Measurements from ENCODE around the gene GNL3L.
"Not testable (repeated sequence)": the region's sequence is repeated elsewhere in the genome, so short reads cannot be mapped to it uniquely, and the experiment has no call there.

The GNL3L gene

DNA sequence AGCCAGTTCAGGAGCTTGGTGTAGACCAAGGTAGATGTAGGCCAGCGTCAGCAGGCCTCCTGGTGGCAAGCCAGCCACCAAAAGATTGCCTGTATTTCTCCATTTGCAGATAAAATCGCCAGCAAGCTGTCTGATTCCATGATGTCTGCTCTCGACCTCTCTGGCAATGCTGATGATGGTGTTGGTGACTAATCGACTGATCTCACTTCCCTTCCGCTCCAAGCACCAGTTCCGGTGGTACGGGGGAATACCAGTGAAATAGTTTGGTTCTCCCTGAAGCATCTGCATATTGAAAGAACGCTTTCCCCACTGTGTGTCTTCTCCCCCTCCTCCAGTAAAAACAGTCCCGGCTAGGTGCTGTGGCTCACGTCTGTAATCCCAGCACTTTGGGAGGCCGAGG is 30.4 kb downstream of the GNL3L start:
- H3K27me3 ChIP-seq (ENCODE audit: control insufficient read depth in 1 of 2, insufficient read depth in 2 of 2, low read length in 2 of 2) = no peaks in the 10 kb centered on the region
- H3K9ac ChIP-seq (ENCODE audit: low read length in 2 of 2) = no peak overlapping the region
- no peaks in the 10 kb centered on the region for H3K4me1 ChIP-seq (ENCODE audit: control insufficient read depth, insufficient read depth, low read length)
- H3K4me3 ChIP-seq (ENCODE audit: low read length in 2 of 2) = no peak overlapping the region
- no peaks in the 10 kb centered on the region for H3K9me3 ChIP-seq (ENCODE audit: control insufficient read depth in 2 of 2, low read length in 2 of 2)
- H3K27ac ChIP-seq (ENCODE audit: low read length) = no peak overlapping the region
- peaks cover 14 to 19% of the 10 kb centered on the region in 2 donors for H3K36me3 ChIP-seq (ENCODE audit: control insufficient read depth in 2 of 2, insufficient read depth in 2 of 2, low read length in 2 of 2)

- Histone ChIP-seq H3K27me3 (ENCODE audit: control insufficient read depth in 1 of 2, insufficient read depth in 2 of 2, low read length in 2 of 2) (no peaks in the 10 kb centered on the region), H3K4me1 (ENCODE audit: control insufficient read depth, insufficient read depth, low read length) (no peaks in the 10 kb centered on the region), H3K27ac (ENCODE audit: low read length) (no peak overlapping the region), H3K9ac (ENCODE audit: low read length in 2 of 2) (no peak overlapping the region), H3K9me3 (ENCODE audit: control insufficient read depth in 2 of 2, low read length in 2 of 2) (no peaks in the 10 kb centered on the region), H3K36me3 (ENCODE audit: control insufficient read depth in 2 of 2, insufficient read depth in 2 of 2, low read length in 2 of 2) (peaks cover 14 to 18% of the 10 kb centered on the region in 2 donors), H3K4me3 (ENCODE audit: low read length in 2 of 2) (no peak overlapping the region)
Observed at GRCh38 chrX:54561622-54562021, 31.6 kb downstream of the GNL3L start.

DNA sequence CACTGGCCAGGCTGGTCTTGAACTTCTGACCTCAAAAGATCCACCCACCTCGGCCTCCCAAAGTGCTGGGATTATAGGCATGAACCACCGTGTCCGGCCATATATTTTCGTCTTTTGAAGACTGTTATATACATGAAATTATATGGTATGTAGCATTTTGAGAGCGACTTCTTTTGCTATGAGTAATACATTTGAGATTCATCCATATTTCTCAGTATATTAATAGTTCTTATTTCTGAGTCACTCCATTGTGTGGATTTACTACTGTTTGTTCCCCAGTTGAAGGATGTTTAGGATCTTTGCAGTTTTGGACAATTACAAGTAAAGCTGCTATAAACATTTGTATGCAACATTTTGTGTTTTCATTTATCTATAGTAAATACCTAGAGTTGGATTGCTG is 34.9 kb downstream of the GNL3L start:
- Histone ChIP-seq H3K27ac (ENCODE audit: low read length) (no peak overlapping the region), H3K4me1 (ENCODE audit: control insufficient read depth, insufficient read depth, low read length) (no peaks in the 10 kb centered on the region), H3K9me3 (ENCODE audit: control insufficient read depth in 2 of 2, low read length in 2 of 2) (no peaks in the 10 kb centered on the region), H3K4me3 (ENCODE audit: low read length in 2 of 2) (no peak overlapping the region), H3K9ac (ENCODE audit: low read length in 2 of 2) (no peak overlapping the region), H3K27me3 (ENCODE audit: control insufficient read depth in 1 of 2, insufficient read depth in 2 of 2, low read length in 2 of 2) (no peaks in the 10 kb centered on the region), H3K36me3 (ENCODE audit: control insufficient read depth in 2 of 2, insufficient read depth in 2 of 2, low read length in 2 of 2) (peaks cover 6 to 10% of the 10 kb centered on the region in 2 donors)

DNA sequence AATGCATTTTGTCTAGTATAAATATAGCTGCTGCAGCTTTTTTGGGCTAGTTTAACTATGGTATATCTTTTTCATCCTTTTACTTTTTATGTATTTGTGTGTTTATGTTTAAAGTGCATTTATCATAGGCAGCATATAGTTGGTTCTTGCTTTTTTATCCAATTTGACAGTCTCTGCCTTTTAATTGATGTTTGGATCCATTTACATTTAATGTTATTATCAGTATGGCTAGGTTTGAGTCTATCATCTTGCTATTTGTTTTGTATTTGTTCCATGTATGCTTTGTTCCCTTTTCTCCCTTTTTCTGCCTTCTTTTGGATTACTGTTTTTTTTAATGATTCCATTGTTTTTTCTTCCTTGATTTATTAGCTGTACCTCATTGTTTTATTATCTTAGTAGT is 40.3 kb downstream of the GNL3L start:
- Histone ChIP-seq H3K4me3 (ENCODE audit: low read length in 2 of 2) (no peak overlapping the region), H3K27ac (ENCODE audit: low read length) (no peak overlapping the region), H3K4me1 (ENCODE audit: control insufficient read depth, insufficient read depth, low read length) (no peaks in the 10 kb centered on the region), H3K36me3 (ENCODE audit: control insufficient read depth in 2 of 2, insufficient read depth in 2 of 2, low read length in 2 of 2) (no peaks in the 10 kb centered on the region), H3K27me3 (ENCODE audit: control insufficient read depth in 1 of 2, insufficient read depth in 2 of 2, low read length in 2 of 2) (no peaks in the 10 kb centered on the region), H3K9ac (ENCODE audit: low read length in 2 of 2) (no peak overlapping the region), H3K9me3 (ENCODE audit: control insufficient read depth in 2 of 2, low read length in 2 of 2) (no peaks in the 10 kb centered on the region)

GRCh38 chrX:54572641-54573040 is 42.6 kb downstream of the GNL3L start:
- H3K4me1 ChIP-seq (ENCODE audit: control insufficient read depth, insufficient read depth, low read length); H3K9ac ChIP-seq (ENCODE audit: low read length in 2 of 2): not testable (repeated sequence)

GRCh38 chrX:54597728-54598127 is 67.7 kb downstream of the GNL3L start:
- Histone ChIP-seq H3K9ac (ENCODE audit: low read length in 2 of 2) (no peak overlapping the region), H3K36me3 (ENCODE audit: control insufficient read depth in 2 of 2, insufficient read depth in 2 of 2, low read length in 2 of 2) (no peaks in the 10 kb centered on the region), H3K4me1 (ENCODE audit: control insufficient read depth, insufficient read depth, low read length) (no peaks in the 10 kb centered on the region), H3K27me3 (ENCODE audit: control insufficient read depth in 1 of 2, insufficient read depth in 2 of 2, low read length in 2 of 2) (no peaks in the 10 kb centered on the region), H3K27ac (ENCODE audit: low read length) (no peak overlapping the region), H3K4me3 (ENCODE audit: low read length in 2 of 2) (no peak overlapping the region), H3K9me3 (ENCODE audit: control insufficient read depth in 2 of 2, low read length in 2 of 2) (no peaks in the 10 kb centered on the region)

More at GRCh38 chrX:54572641-54573040, 42.6 kb downstream of the GNL3L start:
- not testable (repeated sequence) for H3K27me3 ChIP-seq (ENCODE audit: control insufficient read depth in 1 of 2, insufficient read depth in 2 of 2, low read length in 2 of 2); H3K36me3 ChIP-seq (ENCODE audit: control insufficient read depth in 2 of 2, insufficient read depth in 2 of 2, low read length in 2 of 2); H3K27ac ChIP-seq (ENCODE audit: low read length); H3K9me3 ChIP-seq (ENCODE audit: control insufficient read depth in 2 of 2, low read length in 2 of 2); H3K4me3 ChIP-seq (ENCODE audit: low read length in 2 of 2)

DNA sequence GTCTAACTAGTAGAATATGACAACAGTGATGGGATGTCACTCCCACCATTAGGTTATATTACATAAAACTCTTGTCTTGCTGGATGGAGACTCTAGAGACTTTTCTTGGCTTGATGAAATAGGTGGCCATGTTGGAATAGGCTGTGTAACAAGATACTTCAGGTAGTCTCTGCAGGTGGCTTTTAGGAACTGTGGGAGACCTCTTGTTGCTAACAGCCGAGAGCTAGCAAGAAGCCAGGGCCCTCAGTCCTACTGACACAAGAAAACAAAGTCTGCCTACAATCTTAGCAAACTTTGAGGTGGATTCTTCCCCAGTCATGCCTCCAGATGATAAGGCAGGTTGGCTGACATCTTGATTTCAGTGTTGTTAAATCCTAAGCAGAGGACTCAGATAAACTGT is 72.5 kb downstream of the GNL3L start:
- no peaks in the 10 kb centered on the region for H3K27me3 ChIP-seq (ENCODE audit: control insufficient read depth in 1 of 2, insufficient read depth in 2 of 2, low read length in 2 of 2)
- H3K4me3 ChIP-seq (ENCODE audit: low read length in 2 of 2) = no peak overlapping the region
- no peaks in the 10 kb centered on the region for H3K9me3 ChIP-seq (ENCODE audit: control insufficient read depth in 2 of 2, low read length in 2 of 2)
- no peaks in the 10 kb centered on the region for H3K36me3 ChIP-seq (ENCODE audit: control insufficient read depth in 2 of 2, insufficient read depth in 2 of 2, low read length in 2 of 2)
- H3K9ac ChIP-seq (ENCODE audit: low read length in 2 of 2) = no peak overlapping the region
- H3K27ac ChIP-seq (ENCODE audit: low read length) = no peak overlapping the region
- no peaks in the 10 kb centered on the region for H3K4me1 ChIP-seq (ENCODE audit: control insufficient read depth, insufficient read depth, low read length)

Data from stomach smooth muscle (tissue), 2 donors.